Natural killer cell treated with Interleukin-12 subunit alpha and Interleukin-12 subunit beta and Interleukin-15 and Interleukin-18, amount 100 ng/mL, for 72 hours (primary cell): ENCODE results near the gene SEM1. TPM values are rescaled to one million over a fixed set of nuclear protein-coding genes. Genes with fewer than 3 reads are reported as not detected.

Experiments
- ATAC-seq, 2 donors: fragments of 150-1000 bp; cut with Tn5 transposase in 1 of 2; sonication (Bioruptor Pico), chemical (Tn5 transposase) in 1 of 2; 2 replicates each; pipeline ENCODE4 v1.10.0; 2021
- DNase-seq: peaks from one replicate; pipeline ENCODE4 v3.0.0; 2022; ENCODE audit warnings: low spot score
- H3K27ac Mint-ChIP-seq, 2 donors: 1 replicate in 1 of 2; 2 replicates in 1 of 2; pipeline ENCODE4 v1.8.0; 2022; ENCODE audit warnings: mixed read lengths in 2 of 2, mild to moderate bottlenecking in 1 of 2, moderate library complexity in 1 of 2
- H3K27me3 Mint-ChIP-seq, 2 donors: 1 replicate in 1 of 2; 2 replicates in 1 of 2; pipeline ENCODE4 v1.8.0; 2022; ENCODE audit warnings: mixed read lengths in 2 of 2
- H3K36me3 Mint-ChIP-seq: one replicate; pipeline ENCODE4 v1.8.0; 2022; ENCODE audit warnings: mixed read lengths
- H3K4me1 Mint-ChIP-seq, 2 donors: 1 replicate in 1 of 2; 2 replicates in 1 of 2; pipeline ENCODE4 v1.8.0; 2022; ENCODE audit warnings: low read depth in 2 of 2, mixed read lengths in 2 of 2, mild to moderate bottlenecking in 1 of 2
- H3K4me3 Mint-ChIP-seq: one replicate; pipeline ENCODE4 v1.8.0; 2022; ENCODE audit warnings: mixed read lengths
- H3K9me3 Mint-ChIP-seq: 2 replicates; pipeline ENCODE4 v1.8.0; 2022; ENCODE audit warnings: mixed read lengths
- total RNA-seq, 2 donors: library from RNA; stranded (reverse); gene quantifications; one replicate each; pipeline ENCODE4 v1.2.3, GENCODE V29; 2022

Gene SEM1
- total RNA-seq, 2 donors from 2014 or later, result 35.5 to 83.5 TPM

GRCh38 chr7:96640054-96640453 lies 69.6 kb downstream of the SEM1 start:
- DNase-seq (no peak), ATAC-seq (no peak)
- Mint-ChIP-seq H3K9me3 (no peaks in the 10 kb centered on the region), H3K4me1 (no peaks in the 10 kb centered on the region), H3K36me3 (no peaks in the 10 kb centered on the region), H3K27me3 (peaks cover 0 to 14% of the 10 kb centered on the region in 2 donors), H3K27ac (no peak overlapping the region), H3K4me3 (no peak overlapping the region)
